ELR (cell line): ENCODE measurements around the gene REELD1.

Source experiments
- DNase-seq: peaks from one replicate; pipeline ENCODE4 v3.0.0-alpha.2; 2015; ENCODE audit warnings: low read depth

The REELD1 gene

DNA sequence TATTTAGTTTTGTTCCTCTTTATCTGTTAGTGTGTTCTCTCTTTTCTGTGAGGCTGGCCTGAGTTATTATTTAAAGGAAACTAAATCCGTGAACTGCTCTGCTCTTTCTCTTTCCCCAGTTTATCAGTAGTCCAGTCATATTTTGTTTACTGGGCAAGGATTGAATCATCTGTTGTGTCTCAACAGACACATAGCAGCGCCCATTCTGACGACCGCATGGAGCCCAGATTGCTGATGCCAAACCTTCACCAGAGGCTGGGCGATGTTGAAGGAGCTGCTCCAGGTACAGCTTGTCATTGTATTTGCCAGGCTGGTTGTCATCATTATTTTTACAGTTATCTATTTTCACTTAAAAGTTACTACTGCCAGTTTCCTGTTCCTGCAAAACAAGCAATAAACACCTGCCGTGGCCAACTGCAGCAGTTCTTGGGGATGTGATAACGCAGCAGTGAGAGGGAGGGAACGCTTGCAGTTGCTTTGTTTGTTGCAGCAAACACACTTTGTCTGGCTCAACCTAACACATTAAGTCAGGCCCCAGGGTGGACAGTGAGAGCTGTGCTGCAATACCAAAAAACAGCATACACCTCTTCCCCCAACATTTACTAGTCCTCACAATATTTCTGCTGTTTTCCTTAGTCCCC, 10.1 kb downstream of the REELD1 start:
- peak; percentile 44 for DNase-seq

DNA sequence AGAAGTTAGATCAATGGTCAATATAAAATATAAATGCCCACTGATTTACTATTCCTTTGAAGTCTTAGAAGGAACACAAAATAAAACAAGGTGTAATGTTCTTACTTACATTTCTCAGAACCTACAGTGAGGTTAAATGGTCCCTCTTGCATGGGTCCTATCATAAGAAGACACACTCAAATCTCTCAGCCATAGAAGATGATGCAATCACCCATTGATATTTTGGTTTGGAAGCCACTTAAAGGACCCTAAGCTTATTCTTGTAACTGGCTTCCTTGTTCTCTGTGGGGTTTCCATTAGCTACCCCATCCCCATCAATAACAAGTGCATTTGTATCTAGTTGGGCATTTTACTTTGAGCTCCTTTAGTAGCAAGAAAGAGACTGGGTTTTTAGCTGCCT, 15.1 kb downstream of the REELD1 start:
- DNase-seq, result no peak

DNA sequence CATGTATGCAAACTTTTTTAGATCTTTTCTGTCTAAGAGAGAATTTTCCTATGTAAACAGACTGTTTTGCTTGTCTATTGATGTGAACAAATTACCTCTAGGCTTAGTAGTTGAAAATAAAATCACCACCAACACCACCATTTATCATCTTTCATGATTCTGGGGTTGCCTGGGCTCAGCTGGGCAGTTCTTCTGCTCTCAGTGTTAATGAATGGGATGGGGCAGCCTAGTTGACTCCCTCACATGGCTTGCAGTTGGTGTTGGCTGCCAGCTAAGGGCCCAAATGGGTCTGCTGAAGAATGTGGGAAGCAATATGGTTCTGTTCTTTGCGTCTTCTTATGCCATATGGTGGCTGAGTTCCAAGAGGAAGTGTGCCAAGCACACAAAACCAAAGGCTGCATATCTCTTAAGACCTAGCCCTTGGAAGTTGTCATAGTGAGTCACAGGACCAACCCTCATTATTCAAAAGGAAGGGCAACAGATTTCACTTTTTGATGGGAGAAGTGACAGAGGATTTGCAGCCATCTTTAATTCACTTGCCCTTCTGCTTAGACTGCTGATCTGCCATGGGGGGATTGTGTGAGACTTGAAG, 17.9 kb downstream of the REELD1 start:
- DNase-seq, result peak; percentile 37

DNA sequence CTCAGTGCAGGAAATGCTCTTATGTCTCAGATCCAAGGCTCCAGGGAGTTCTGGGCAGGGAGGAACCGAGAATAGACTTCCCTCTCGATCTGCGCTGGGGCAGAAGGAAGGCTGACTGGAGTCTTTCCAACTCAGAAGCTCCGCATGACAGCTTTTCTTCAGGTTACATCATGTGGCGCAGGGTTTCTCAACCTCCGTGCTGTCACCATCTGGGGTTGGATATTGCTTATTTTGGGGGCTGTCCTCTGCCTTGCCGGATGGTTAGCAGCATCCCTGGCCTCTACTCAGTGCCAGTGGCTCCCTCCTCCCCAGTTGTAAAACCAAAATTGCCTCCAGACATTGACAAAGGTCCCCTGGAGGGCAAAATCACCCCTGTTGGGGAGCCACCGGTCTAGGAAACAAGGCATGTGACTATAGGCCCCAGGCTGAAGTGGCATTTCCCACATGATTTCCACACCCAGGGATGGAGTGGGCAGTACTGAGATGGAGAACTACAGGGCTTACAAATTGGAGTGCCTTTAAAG, 21.4 kb downstream of the REELD1 start:
- DNase-seq, result no peak

DNA sequence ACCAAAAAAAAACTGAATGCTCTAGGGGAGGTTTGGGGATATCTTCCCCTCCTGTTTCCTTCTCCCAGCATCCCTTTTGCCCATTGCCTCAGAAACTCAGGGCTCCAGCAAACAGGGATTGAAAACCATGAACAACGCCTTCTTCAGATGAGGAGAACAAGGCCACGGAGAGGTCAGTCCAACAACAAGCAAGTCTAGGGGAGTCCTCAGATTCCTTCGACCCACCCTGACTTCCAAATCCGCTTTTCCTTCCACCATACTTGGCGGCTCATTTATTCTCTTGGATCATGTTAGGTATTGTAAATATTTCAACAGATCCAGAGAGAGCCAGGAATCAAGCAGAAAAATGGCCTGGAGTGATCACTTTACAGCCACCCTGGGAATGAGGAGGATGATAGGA, 21.9 kb downstream of the REELD1 start:
- DNase-seq, result no peak

DNA sequence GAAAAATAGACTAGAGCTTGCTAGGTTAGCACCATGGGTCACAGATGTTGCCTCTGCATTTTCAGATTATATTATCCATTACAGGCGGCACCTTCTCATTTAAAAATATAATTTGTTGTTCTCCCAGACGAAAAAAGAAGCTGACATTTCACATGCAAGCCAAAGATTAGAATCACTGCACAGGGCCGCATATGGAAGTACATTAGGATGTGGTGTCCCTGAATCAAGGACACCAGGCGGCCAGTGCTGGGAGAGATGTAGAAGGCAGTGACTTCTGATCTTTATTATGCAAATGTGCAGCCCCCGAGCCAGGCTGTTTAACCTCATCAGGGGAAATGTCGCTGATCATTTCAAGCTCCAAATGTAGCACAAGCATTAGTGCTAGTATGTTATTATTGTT, 22.8 kb downstream of the REELD1 start:
- no peak for DNase-seq

DNA sequence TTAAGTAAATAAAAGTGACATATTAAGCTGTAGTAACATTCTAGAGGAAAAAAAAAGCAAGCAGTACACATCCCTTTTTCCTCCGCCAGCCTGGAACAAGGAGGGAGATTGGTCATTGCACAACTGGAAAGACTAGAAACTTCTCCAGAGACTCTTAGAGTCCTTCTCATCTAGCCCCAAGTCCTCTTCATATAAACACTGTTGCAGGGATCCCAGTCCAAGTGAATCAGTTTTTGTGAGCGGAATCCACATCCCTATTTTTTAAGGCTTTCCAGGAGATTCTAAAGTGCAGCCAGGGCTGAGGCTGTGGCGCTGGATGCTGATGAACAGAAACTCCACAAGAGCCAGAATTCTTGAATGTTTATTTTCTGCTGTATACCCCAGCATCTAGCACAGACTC, 23.8 kb downstream of the REELD1 start:
- DNase-seq, result no peak

DNA sequence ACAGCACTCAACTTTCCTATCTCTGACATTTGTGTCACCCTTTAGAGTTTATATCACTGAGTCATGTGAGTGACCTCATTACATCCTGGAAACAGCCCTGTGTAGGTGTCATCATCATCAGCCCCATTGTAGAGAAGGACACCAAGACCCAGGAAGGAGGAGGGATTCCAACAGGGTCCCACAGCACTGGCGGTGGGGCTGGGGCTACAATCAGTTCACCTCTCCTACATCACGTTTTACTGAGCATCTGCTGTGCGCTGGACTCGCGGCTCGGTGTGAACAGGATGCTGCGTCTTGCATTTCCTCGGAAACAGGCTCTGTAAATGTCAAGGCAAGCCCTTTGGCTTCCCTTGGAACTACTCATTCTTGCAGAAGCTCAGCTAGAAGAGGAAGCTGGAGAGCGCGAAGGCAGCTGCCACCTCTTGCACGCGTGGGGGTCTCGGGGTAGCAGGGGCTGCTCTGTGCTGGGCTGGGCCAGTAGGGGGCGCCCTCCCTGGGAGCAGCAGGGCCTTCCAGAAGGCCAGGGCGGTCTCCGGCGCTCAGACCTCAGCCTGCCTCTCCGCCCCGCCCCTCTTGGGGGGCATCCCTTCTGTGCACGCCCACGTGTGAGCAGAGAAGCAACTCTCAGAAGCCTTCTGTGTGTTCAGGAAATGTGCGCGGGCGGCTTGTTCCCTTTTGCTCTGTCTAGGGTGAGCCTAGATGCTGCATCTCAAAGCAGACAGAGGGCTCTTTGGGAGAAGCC, 29.0 kb downstream of the REELD1 start:
- peak; percentile 56 for DNase-seq

DNA sequence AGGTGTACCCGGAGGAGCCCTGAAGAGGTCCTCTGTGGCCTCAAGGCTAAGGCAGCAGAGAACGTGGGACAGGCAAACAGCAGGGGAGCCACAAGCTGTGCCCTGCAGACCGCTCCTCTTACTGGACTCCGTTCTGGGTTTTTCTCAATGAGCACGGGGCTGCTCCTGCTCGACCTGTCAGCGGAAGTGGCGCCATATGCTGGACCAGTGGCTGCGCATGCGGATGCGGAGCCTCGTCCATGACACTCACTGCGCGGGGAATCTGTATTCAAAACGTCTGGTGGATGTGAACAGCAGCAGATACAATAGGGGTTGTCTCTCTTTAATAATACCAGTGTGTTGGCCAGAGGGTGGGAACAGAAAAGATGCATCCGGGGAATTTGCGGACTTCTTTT, 29.5 kb downstream of the REELD1 start:
- no peak for DNase-seq

DNA sequence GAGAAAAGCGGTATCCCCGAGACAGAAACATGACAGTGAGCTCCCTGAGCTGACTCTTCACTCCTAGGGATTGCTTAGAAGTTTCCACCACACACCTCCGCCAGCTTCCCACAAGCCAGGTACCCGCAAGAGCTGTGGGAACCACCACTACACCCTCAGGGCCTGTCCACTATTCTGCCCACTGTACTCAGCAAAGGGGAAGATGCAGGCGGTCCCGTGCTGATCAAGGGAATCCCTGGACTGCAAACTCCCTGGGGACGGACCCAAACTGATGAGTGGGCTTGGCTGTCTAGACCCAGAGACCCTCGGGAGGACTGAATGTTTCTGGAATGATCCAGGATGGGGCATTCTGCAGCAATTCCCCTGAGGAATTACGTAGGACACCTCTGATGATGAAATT, 30.2 kb downstream of the REELD1 start:
- DNase-seq, result no peak

DNA sequence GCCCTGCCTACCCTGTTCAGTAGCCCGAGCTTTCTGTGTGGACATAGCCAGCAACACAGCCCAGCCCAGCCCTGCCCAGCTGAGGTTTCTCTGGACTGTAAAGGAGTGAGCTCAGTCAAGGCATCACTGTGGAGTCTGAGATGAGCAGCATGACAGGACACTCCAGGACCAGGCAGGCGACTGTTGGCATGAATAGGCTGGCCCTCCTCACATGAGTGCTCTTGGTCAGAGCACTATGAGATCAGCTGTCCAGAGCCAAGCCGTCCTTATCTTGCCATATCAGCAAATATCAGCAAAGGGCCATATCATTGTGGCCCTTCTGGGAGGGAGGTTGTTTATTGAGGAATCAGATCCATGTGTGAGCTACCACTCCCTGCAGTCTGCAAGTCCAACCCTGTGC, 30.9 kb downstream of the REELD1 start:
- no peak for DNase-seq

DNA sequence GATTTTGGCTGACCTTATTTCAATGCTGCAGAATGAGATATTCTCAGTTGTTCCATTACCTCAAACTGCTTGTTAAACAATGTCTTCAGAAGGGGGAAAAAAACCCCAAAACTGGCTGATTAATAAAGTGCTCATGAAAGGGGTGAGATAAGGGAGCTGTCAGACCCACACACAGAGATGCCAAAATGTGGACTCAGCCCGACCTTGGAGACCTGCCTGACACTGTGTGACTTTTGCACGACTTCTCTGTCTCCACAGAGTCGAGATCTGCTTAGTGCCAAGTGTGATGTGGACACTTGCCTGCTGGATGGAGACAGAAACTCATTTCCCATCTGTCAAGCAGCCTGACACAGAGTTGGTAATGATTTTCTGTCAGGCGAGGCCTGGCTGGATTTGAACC, 31.5 kb downstream of the REELD1 start:
- DNase-seq, result no peak

DNA sequence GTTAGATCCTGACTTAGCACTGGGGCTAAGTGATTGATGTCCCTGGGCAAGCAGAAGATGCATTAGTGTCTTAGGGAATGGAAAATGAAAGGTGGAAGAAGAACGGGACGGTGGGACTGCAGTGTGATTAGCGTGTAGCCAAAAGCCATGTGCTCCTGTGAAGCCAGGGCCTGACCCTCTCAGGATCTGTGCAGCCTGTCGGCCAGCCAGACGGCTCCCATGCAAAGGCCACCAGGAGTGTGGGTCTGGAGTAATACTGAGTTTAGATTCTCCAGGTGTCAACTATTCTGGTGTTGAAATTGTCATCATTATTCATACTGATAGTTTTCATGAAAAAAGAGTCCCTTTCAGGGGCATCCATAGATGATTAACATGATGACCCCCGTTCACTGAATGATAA, 32.0 kb downstream of the REELD1 start:
- no peak for DNase-seq

DNA sequence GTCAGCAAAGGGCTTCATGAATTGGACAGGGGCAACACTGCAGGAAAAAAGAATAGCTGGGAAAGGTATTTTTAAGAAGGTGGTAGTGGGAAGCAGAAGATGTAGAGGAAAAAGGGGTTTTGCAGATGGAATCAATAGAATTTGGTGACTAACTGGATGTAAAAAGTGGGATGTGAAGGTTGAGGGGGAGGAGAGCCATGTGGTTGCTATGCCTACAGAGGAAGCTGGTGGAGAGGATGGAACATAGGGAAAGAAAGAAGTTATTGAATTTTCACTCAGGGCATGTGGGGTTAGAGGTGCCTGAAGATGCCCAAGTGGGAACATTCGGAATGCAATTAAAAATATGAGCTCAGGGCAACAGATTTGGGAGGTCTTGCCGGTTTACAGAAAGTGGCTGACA, 33.0 kb downstream of the REELD1 start:
- no peak for DNase-seq

DNA sequence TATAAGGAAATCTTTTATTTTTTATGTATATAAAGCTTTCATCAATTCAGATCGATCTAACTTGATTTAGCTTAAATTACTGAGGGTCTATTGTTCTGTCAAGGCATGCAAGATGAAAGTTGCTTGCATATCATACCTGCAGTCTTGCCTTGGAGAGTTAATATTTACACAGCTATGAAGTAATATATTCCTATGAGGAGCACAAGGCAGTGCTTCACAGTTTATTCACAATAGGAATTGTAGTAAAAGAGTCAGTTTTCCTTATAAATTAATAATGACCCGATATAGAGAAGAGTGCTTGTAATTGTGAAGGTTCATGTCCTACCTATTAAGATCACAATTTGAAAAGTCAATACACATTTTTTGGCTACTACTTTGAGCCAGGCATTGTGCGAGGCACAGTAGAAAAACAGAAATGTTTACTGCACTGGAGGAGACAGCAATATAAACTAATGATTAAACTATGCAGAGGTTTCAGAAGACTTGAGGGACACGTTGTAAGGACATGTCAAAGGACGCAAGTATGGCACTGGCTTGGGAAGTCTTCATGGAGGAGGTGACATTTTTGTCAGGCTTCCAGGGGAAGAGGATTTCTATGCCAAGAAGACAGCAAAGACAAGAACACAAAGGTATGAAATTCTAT, 38.8 kb downstream of the REELD1 start:
- DNase-seq, result no peak

DNA sequence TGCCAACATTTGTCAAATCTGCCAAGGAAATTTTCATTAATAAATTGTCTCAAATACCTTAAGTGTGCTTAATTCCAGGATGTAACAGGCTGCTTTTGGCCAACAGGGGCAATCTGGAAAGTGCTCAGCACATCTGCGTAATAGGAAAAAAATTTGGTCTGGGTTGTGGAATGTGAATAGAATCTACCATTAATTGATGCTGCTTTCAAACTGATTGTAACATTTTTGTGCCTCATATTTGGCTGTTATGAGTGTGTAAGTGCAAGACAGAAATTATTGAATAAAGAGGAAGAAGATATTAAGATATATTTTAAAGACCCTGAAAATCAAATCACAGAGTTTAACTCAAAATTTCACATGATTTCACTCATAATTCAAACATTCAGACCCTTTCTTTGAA, 41.1 kb downstream of the REELD1 start:
- peak; percentile 82 for DNase-seq

DNA sequence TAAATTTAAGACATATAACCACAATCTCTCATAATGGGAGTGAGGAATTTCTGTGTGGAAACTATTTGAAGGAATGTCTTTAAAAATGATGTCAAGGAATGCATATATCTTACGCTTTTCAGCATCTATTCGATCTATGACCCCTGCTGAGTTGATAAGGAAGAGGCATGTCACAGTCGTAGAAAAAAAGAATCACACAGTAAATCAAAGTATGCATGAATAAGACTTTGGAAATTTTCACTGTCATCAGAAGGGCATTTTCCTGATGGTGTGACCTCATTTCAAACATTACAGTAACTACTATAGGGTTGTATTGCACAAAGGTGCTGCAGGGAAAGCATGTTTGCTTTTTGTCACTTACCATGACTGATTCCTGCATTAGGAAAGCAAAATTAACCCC, 41.5 kb downstream of the REELD1 start:
- DNase-seq, result peak; percentile 86

DNA sequence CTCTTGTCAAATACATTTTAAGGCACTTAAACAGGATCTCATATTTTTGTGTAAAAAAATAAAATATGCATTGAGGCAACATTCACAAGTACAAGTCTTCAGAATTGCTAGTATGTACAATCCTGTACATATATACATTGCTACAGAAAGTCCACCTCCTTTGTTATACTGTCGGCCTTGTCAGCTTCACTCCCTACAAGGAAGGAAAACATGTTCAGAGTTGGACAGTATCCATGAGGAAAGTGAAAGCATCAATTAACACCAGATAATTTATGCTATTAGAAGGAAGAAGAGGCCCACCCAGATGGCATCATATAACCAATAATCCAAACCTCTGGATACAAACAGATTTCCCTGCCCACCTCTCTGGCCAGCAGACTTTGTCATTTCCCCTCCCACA, 42.0 kb downstream of the REELD1 start:
- peak; percentile 4 for DNase-seq

DNA sequence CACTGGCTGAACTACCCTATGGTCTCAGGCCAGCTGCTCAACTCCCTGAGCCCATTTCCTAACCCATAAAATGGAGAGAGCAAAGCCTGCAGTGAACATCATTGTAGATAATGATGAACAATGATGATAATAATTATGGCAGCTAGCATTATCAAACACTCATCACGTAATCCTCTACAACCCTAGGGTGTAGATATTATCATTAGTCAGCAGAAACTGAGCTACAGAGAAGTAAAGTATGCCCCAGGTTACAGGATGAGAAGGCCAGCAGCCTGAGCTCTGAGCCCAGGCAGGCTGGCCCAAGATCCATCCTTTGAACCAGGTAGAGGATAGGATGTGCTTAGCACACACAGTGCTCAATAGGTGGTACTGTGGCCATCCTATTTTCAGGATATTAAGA, 43.2 kb downstream of the REELD1 start:
- no peak for DNase-seq

DNA sequence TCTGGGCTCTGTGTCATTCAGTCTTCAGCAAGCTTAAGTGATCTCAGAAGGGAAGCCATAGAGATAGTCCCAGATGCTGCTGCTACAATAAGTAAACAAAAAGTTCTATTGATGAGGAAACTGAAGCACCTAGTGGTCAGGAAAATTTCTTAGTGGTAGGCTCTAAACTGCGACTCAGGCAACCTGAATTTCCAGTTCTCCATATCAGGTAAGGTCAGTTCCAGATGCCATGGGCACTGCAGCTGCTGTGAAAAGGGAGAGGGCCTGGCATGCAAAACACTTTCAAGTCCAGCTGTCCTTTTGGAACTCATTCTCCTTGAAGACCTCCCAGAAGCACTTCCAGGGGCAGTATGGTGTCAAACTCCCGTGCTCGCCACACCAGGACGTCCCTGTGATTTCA, 46.2 kb downstream of the REELD1 start:
- no peak for DNase-seq

DNA sequence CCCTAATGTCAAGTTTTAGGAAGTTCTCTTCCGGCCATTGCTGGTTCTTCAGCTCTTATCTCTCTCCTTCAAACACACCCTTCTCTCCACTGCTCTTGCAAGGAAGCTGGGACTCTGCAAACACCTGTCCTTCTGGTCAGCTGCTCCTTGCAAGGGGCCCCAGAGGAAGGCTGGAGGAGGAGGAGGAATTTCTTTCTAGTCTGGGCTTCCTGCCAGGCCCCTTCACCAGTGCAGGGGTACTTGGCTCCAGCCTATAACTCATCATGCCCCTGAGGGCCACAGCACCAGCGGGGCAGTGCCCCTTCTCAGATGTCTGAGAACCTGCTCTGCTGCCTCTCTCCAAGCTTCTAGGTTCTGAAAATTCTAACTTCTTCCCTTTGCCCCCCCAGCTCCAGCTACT, 46.7 kb downstream of the REELD1 start:
- no peak for DNase-seq

DNA sequence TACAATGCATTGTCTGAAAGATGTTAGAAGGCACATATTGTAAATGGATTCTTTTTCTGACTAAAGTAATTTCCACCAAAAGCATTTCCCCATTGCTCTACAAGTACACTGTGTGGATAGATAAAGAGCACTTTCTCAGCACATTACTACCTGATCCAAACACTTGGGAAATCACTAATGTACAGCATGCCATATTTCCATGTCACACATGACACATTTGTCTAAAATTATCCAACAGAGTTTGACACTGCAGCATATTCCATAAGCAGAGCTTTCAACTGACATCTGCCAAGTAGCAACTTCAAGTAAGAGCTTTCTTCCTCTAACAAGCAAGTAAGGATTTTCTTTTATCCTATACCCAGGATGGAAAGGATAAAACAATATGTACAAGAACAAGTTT, 49.5 kb downstream of the REELD1 start:
- DNase-seq, result no peak

DNA sequence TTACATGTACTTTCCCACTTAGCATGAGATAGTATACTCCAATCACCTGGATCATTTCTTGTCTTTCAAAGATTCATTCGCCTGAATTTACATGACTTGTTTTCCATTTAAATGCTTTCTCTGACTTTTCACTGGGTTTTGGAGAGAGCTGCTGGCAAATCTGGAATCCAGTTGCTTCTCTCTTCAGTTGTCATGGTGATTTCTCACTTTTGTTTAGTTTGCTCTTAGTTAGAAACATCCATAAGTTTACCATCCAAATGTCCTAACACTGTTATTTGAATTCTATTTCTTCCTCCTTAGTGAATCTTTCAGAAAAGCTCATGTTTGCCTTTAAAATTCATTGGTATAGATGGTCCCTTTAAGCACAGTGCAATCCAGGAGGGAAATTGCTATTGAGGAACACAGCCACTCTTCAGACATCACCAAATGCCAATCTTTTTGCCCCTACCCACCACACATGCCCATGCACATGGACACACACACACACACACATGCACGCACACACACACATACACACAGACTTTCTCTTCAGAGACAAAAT, 51.7 kb downstream of the REELD1 start:
- DNase-seq, result no peak
